Raji (cell line): ENCODE results near the gene GOLGA7B.

Experiments used
- POLR2A ChIP-seq: IDR thresholded peaks from 2 replicates; pipeline ENCODE4 v1.6.1; 2011; ENCODE audit warnings: low read depth, low read length, control low read depth; ENCODE audit not compliant: insufficient read depth

GOLGA7B gene

DNA sequence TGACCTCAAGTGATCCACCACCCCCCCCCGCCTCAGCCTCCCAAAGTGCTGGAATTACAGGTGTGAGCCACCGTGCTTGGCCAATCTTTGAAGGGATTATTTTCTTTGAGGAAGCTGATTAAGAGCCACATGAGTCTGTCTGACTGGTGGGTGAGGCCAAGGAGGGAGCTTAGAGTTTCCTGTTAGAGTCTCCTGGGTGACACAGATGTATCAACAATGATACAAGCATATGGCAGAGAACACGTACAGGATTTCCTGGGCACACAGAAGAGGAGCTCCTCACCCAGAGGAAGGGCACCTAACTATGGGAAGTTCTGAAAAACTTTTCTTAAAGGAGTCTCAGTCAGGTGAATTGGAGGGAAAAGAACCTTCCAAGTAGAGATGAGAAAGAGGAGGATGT, 69.4 kb downstream of the GOLGA7B start:
- TF ChIP-seq POLR2A = no peak

DNA sequence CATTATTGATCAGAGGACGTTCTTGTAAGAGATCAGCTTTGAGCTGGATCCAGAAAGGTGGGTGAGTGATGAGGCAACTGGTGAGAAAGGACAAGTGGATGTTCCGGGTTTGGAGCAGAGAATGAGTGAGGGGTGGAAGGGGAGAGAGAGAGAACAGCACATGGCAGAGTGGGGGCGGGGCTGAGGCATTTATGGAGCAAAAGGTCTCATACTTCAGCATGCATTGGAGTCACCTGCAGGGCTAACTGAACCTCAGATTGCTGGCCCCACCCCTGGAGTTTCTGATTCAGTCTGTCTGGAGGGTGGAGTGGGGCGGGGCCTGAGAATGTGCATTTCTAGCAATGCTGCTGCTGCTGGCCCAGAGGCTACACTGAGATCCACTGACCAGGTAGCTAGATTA, 71.2 kb downstream of the GOLGA7B start:
- no peak for TF ChIP-seq POLR2A
